GM12872 (cell line): Measurements from ENCODE around the gene MUC4.

Source experiments
- TF ChIP-seq, protein P1 (sequence below): IDR thresholded peaks from 3 replicates; pipeline ENCODE4 v1.5.1; 2011; ENCODE audit warnings: low read depth, mild to moderate bottlenecking, low read length, moderate library complexity; ENCODE audit not compliant: insufficient read depth

The MUC4 gene

DNA sequence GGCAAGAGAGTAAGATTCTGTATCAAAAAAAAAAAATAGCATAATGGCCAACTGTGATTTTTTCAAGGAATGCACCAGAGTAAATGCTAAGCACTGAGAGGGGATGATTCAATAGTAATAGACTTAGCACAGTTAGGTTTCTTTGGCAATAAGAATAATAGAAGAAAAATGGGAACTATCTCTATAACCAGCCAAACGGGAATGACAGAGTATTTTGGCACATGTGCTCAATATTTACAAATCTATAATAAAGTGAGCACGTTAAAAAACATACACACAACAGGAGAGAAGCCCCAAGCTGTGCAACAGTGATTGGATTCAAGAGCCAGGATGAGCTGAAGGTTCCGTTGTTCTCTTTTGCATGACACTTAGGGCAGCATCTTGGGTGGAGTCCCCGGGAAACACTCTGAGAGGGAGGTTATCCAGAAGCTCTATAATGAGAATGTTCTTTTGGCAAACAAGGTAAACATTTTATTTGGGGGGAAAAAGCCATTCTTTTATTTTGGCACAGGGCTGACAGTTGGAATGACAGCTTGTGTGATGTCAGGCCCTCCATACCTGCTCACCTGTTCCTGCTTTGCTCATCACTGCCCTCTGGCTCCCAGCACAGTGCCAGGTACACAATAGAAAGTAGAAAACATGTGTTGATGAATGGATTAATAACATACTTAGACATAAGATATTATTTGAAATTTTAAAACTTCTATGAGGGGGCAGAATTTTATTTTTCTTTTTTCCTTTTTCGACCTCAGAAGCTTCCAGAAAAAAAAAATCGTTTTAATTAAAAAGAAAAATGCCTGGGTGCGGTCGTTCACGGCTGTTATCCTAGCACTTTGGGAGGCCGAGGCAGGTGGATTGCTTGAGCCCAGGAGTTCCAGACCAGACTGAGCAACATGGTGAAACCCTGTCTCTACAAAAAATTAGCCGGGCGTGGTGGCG lies 44.0 kb upstream of the MUC4 start:
- TF ChIP-seq, protein P1, sequence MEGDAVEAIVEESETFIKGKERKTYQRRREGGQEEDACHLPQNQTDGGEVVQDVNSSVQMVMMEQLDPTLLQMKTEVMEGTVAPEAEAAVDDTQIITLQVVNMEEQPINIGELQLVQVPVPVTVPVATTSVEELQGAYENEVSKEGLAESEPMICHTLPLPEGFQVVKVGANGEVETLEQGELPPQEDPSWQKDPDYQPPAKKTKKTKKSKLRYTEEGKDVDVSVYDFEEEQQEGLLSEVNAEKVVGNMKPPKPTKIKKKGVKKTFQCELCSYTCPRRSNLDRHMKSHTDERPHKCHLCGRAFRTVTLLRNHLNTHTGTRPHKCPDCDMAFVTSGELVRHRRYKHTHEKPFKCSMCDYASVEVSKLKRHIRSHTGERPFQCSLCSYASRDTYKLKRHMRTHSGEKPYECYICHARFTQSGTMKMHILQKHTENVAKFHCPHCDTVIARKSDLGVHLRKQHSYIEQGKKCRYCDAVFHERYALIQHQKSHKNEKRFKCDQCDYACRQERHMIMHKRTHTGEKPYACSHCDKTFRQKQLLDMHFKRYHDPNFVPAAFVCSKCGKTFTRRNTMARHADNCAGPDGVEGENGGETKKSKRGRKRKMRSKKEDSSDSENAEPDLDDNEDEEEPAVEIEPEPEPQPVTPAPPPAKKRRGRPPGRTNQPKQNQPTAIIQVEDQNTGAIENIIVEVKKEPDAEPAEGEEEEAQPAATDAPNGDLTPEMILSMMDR: 0 out of 3 replicates have a peak, but pooled peaks have one; percentile 14

DNA sequence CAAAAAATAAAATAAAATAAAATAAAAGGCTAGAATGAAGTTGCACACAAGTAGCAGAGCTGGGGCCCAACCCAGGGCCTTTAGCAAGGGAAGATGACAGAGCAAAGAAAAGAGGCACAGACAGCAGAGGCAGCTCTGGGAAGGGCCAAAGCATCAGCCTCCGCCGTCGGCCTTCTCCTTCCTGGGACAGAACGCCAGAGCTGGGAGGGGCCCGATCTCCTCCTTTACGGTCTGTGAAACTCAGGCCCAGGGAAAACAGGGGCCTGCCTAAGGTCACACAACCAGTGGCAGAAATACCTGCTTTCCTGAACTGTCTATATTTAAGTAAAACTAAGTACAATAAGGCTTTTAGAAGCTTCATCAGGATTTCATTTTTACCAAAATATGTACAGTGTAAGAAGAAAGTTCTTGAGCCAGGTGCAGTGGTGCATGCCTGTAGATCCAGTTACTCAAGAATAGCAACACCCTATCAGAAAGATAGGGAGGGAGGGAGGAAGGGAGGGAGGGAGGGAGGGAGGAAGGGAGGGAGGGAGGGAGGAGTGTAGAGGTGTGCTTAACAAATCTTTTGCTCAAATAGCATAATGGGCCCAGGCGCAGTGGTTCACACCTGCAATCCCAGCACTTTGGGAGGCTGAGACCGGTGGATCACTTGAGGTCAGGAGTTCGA lies 43.0 kb upstream of the MUC4 start:
- TF ChIP-seq, protein P1: no peak

DNA sequence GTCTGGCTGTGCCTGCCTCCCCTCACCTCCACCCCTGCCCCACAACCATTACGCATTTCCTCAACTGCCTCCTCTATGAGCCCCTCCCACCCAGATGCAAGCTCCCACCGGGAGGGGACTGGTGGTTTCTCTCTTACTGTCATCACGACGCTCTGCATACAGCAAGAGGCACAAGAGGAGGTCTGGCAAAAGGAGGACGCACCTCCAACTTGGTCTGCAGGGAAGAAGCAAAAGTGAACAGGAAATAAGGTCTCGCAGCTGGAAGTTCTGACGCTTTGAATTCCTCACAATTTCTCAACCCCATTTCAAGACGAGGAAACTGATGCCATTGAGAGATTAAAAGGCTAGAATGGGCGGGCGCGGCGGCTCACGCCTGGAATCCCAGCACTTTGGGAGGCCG lies 42.3 kb upstream of the MUC4 start:
- TF ChIP-seq, protein P1: no peak

DNA sequence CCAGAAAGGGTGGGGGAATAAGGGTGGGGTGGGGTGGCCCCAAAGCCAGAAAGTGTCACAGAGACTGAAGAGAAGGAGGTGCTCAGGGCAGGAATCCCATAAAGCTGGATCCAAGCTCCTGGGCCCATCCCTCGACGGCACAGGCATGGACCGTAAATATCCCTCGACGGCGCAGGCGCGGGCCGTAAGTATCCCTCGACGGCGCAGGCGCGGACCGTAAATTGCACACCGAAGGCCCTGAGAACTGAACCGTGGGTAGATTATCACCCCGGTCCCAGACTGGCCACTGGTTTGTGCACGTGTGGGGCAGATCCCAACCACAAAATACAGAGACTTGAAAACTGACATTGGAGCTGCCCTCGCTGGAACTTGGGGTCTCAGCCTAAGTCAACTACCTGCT lies 41.3 kb upstream of the MUC4 start:
- TF ChIP-seq, protein P1: no peak

DNA sequence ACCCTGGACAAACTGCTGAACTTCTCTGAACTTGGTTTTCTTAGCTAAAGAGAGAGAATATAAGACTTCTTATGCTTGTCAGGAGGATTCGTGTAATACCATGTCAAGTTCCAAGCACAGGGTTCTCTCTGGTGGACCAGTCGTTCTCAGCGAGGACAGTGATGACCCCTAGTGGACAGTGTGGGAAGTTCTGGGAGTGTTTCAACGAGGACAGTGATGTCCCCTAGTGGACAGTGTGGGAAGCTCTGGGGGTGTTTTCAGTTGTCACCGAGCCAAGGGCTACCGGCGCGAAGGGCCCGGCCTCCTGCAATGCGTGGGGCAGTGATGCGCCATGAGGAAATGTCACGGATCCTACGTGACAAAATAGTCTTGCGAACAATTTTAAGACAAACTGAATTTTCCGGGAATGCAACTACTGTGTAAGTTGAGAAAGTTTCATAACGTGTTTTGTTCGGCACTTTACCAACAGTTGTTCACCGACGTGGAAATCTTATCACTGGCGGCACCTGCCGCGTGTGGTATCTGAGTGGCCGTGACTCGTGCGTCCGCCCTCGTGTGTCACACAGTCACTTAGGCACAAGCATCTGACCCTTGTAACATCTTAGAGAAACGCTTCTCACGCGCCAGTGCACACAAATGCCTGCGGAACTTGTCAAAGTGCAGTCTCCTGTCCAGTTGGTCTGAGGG lies 39.3 kb upstream of the MUC4 start:
- TF ChIP-seq, protein P1: peak; percentile 100

DNA sequence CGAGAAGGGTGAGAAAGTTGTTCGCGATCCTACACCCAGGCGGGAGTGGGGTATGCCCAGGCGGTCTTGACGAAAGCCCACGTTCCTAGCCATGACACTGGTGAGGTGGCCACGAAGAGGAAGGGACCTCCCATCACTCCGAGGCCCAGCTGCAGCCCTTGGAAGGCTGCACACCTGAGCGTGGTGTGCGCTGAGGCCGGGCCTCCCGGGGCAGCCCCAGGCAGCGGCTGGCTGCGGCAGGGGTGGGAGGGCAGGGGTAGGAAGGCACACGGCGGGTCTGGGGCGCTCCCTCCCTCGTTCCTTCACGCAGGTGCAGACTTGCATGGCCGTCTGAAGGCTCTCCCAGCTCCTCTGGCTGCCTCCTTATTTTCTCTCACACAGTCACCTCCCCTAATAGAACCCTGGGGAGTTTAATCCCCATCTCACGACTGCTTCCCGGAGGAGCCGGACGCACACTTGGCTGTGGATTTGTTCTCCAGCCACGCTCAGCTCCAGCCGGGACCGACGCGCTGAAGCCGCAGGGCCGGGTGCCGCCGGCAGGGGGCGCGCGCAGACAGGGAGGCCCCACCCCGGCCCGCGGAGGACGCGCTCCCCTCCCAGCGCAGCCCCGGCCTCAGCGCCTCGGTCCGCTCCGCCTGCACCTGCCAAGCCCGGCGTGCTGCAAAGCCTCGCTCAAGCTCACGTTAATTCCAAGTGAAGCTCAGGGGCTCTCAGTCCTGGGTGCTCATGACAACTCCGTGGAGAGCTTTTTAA lies 37.8 kb upstream of the MUC4 start:
- TF ChIP-seq, protein P1: peak; percentile 38; the same call in 1 of the 3 replicates
